Skeletal muscle satellite cell (primary cell): Measurements from ENCODE around the gene SLC13A4.
A peak's percentile ranks its signal among the peaks of the same experiment; 100 is the strongest.

Source experiments
- H3K27me3 ChIP-seq: 2 replicates; pipeline ENCODE4 v1.7.0; 2013; ENCODE audit warnings: low read length; ENCODE audit not compliant: control insufficient read depth, insufficient read depth
- H3K36me3 ChIP-seq: 2 replicates; pipeline ENCODE4 v1.7.0; 2013; ENCODE audit warnings: mild to moderate bottlenecking, control low read depth, low read length; ENCODE audit not compliant: insufficient read depth
- H3K4me1 ChIP-seq: 2 replicates; pipeline ENCODE4 v1.7.0; 2013; ENCODE audit warnings: low read length; ENCODE audit not compliant: control insufficient read depth, insufficient read depth
- H3K4me2 ChIP-seq: 2 replicates; pipeline ENCODE4 v1.7.0; 2013; ENCODE audit warnings: mild to moderate bottlenecking, low read length
- H3K4me3 ChIP-seq: 2 replicates; pipeline ENCODE4 v1.7.0; 2013; ENCODE audit warnings: low read length
- H3K9ac ChIP-seq: 2 replicates; pipeline ENCODE4 v1.7.0; 2013; ENCODE audit warnings: mild to moderate bottlenecking, low read depth, low read length, moderate library complexity
- H3K9me3 ChIP-seq: replicated peaks from 2 replicates; pipeline ENCODE4 v1.7.0; 2013; ENCODE audit warnings: mild to moderate bottlenecking, control low read depth, low read length

The SLC13A4 gene

DNA sequence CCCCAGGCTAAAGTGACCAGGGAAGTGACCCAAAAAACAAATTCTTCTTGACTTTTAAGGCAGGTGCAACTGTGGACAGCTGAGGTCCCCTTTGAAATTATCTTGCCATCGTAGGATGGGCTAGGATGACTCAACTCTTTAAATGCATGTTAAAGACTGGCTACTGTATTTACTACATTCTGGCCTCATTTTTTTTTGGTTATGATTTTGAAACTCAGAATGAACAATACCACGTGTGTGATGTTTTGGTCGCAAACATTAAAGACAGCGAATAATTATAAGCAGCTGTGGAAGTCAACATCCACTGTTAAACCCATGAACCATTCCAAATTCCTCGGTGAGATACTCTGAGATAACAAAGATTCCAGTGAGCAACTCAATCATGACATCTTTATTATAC is 1.2 kb upstream of the SLC13A4 start:
- Histone ChIP-seq H3K4me2 (no peak overlapping the region), H3K9ac (no peak overlapping the region), H3K4me1 (no peaks in the 10 kb centered on the region), H3K36me3 (peaks cover 13% of the 10 kb centered on the region), H3K9me3 (no peaks in the 10 kb centered on the region), H3K4me3 (no peak overlapping the region), H3K27me3 (no peaks in the 10 kb centered on the region)

DNA sequence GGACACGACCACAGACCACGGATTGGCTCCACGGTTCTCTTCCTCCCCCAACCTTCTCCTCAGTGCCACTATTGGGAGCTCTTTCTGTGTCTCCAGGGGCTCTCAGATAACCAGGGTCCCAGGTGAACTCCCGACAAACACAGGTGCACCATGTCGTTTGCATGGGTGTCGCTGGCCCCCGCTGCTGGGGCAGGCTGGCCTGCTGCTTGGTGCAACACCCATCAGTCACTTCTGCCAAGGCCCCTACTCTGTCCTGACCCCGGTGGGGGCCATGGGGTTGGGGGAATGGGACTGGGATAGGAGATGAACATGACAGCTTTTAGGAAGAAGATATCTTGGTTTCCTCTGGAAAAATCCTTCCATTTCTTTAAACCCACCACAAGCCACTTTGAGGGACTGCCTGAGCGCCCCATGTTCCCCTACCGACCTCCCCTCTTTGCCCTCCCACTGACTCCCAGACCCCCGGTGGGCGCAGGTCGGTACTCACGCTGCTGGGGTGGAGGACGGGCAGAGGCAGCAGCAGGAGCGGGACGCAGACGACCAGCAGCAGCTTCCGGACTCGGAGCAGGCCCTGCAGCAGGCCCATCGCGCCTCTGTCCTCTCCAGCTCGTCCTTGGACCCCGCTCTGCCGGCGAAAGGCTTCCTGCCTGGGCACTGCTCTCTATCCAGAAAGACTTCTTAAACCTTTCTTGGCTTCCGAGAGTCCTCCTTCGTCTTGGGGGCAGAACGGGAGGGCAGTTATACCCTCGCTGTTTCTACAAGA is 894 bp downstream of the SLC13A4 start:
- H3K4me2 ChIP-seq: no peak overlapping the region
- no peaks in the 10 kb centered on the region for H3K36me3 ChIP-seq
- no peaks in the 10 kb centered on the region for H3K27me3 ChIP-seq
- H3K4me1 ChIP-seq: no peaks in the 10 kb centered on the region
- no peak overlapping the region for H3K4me3 ChIP-seq
- H3K9ac ChIP-seq: no peak overlapping the region
- H3K9me3 ChIP-seq: no peaks in the 10 kb centered on the region

DNA sequence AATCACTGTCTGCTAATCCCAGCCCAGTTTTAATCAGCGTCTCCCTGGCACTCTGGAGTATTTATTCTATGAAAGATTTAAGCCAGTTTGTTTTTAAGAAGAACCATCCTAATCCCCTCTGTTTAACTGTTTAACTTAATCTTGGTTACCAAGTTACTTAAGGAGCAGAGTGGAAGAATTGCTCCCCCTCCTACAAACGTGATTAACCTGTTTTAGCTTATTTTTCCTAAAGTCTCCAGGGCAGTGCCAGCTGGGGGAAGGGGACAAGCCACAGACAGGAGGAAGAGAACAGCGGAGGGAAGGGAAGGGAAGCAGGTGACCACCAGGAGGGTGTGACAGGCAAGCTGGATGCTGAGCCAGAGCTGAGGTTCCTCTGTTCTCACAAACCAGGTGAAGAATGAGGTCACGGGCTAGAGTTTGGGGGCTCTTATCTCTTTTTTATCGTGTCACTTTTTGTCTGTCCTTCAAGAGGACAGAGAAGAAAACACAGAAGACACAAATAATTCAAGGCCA is 1.7 kb downstream of the SLC13A4 start:
- Histone ChIP-seq H3K9ac (no peak overlapping the region), H3K4me1 (no peaks in the 10 kb centered on the region), H3K9me3 (no peaks in the 10 kb centered on the region), H3K4me2 (no peak overlapping the region), H3K36me3 (no peaks in the 10 kb centered on the region), H3K27me3 (no peaks in the 10 kb centered on the region), H3K4me3 (no peak overlapping the region)

DNA sequence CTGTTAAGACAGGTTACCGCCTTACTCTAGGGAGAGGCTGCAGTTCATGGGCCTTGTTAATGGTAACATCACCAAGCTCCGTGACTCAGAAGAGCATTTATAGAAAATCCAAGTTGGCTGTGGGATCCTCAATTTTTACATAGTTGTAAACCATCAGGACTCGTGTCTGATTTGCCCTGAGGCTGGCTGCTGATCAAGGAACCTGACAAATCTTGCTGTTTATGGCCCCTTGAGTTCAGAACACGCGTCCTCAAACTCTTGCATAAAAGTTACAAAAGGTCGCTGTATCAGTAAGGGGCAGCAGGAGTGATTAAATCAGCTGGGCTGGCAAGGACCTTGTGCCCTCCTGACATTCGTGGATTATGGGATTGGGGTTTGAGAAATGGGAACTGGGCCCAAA is 4.6 kb downstream of the SLC13A4 start:
- H3K9ac ChIP-seq: no peak overlapping the region
- H3K4me3 ChIP-seq: no peak overlapping the region
- no peaks in the 10 kb centered on the region for H3K36me3 ChIP-seq
- H3K27me3 ChIP-seq: no peaks in the 10 kb centered on the region
- H3K4me1 ChIP-seq: no peaks in the 10 kb centered on the region
- no peak overlapping the region for H3K4me2 ChIP-seq
- H3K9me3 ChIP-seq: no peaks in the 10 kb centered on the region

DNA sequence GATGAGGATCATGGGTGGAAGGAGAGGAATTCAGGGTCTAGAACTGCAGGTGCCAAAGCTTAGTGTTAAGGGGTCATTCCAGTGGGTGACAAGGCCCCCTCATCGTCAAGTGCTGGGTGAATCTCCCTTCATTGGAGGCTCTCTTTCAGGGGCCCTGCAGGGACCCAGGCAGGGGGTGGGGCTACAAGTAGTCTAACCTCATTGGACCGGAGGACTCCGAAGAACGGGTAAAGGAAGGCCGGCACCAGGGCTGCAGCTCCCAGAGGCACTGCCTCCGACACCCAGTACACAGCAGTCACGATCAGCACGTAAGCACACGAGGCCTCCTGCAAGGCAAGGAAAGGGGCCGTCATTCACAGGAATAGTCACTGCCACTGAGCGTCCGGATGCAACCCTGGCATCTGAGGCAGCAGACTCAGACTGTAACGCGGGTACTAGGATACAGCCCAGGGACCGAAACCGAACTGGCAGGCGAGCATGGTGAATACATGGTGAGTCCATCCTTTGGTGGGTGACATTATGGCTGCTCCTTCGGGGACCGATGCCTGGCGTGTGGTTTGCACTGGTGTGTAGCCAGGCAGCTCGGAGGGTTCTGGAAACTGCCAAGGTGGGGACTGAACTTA is 6.7 kb downstream of the SLC13A4 start:
- Histone ChIP-seq H3K27me3 (no peaks in the 10 kb centered on the region), H3K4me2 (no peak overlapping the region), H3K4me3 (no peak overlapping the region), H3K36me3 (no peaks in the 10 kb centered on the region), H3K9ac (no peak overlapping the region), H3K4me1 (peaks cover 8% of the 10 kb centered on the region), H3K9me3 (no peaks in the 10 kb centered on the region)

DNA sequence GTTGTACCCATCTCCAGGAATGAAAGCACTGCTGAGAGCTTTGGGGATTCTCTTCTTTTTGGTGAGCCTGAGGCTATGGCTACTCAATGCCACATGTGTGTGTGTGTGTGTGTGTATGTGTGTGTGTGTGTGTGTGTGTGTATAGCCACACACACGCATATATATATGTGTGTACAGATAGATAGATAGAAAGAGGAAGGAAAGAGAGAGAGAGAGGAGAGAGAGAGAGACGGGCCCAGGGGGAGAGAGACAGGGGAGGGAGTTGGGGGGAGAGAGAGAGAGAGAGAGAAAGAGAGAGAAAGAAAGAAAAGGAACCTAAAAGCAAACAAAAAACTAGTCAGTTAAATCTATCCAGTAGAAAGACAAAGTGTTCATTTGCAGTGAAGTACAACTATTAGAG is 8.3 kb downstream of the SLC13A4 start:
- Histone ChIP-seq H3K27me3 (no peaks in the 10 kb centered on the region), H3K9ac (no peak overlapping the region), H3K36me3 (no peaks in the 10 kb centered on the region), H3K4me3 (no peak overlapping the region), H3K4me1 (peaks cover 21% of the 10 kb centered on the region), H3K4me2 (no peak overlapping the region), H3K9me3 (no peaks in the 10 kb centered on the region)

DNA sequence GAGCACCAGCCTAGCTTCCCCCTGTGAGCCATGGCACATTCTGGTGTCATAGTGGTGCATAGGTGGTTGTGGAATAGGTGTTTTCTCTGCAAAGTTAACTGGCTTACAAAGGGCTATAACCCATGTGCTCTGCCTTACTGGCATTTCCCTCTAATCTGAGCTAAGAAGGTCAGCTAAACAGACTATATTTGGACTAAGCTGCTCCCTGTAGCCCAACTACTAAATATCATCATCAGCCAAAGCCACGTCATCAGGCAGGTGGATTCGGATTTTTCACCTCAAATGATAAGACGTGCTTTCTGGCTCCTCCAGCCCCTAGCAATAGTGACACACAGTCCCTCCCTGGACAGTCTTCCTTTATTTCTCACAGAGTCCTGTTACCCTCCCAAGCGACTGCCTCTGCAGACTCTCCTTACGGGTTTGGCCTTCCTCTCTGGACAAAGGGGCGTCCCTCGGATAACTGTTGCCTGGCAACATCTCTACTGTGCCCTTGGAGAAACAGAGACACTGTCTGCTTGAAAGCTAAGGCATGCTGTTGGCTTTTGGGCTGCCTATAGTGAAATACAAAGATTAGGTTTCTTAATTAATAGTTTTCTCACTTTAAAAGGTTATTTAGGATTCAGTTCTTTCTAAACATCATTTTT is 9.1 kb downstream of the SLC13A4 start:
- Histone ChIP-seq H3K9ac (no peak overlapping the region), H3K36me3 (no peaks in the 10 kb centered on the region)

DNA sequence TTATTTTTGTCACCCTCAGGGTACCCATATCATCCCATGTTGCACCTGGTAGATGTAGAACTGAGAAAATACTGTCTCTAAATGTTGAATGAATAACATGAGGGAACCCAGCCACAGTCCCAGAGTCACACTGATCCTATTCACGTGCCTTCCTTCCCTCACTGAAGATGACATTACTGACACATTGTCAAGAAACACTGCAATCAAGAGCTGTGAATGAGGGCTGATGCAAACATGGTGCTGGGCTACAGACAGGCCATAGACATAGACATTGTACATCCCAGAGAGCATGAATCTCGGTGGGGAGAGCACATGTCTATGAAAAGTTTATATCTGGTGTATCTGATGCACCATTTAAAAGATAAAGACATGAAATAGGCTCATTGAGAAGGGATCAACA is 9.8 kb downstream of the SLC13A4 start:
- Histone ChIP-seq H3K9me3 (no peaks in the 10 kb centered on the region), H3K4me2 (no peak overlapping the region), H3K27me3 (no peaks in the 10 kb centered on the region), H3K9ac (no peak overlapping the region), H3K4me3 (no peak overlapping the region), H3K36me3 (no peaks in the 10 kb centered on the region), H3K4me1 (peaks cover 31% of the 10 kb centered on the region)

More for the DNA sequence above, 9.1 kb downstream of the SLC13A4 start:
- H3K9me3 ChIP-seq: no peaks in the 10 kb centered on the region
- peaks cover 28% of the 10 kb centered on the region for H3K4me1 ChIP-seq
- no peaks in the 10 kb centered on the region for H3K27me3 ChIP-seq
- no peak overlapping the region for H3K4me2 ChIP-seq
- H3K4me3 ChIP-seq: no peak overlapping the region

DNA sequence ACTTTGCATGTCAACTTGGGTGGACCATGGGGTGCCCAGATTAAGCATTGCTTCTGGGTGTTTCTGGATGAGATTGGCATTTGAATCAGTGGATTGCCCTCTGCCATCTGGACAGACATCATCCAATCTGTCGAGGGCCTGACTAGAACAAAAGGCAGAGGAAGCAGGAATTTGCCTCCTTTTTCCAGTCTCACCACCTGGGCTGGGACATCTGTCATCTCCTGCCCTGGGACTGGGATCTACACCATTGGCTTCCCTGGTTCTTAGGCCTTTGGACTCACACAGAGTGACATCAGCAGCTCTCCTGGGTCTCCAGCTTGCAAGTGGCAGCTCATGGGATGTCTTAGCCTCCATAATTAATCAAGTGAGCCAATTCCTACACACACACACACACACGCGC is 10.3 kb downstream of the SLC13A4 start:
- H3K27me3 ChIP-seq: no peaks in the 10 kb centered on the region

DNA sequence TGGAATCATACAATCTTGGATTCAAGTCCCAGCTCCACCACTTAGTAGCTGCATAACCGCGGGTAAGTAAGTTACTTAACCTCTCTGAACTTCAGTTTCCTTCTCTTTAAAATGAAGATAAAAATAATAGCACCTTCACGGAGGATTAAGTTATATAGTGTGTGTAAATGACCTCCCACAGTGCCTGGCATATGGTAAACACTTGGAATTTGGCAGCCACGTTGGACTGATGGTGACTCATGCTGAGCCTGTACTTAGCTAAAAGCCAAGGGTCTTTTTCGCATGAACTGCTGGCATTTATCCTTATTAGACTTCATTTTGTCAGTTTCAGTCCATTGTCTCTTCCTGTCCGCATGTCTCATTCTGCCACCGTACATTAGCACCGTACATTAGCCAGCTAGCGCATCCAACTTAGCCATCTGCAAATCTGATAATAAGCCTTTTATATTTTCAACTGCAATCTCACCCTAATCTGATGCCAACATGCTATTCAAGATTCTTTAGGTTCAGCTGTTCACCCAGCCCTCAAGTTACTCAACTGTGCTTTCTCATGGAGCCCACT is 11.2 kb downstream of the SLC13A4 start:
- H3K4me1 ChIP-seq: peaks cover 31% of the 10 kb centered on the region
- no peak overlapping the region for H3K9ac ChIP-seq
- no peaks in the 10 kb centered on the region for H3K9me3 ChIP-seq

More for the DNA sequence above, 10.3 kb downstream of the SLC13A4 start:
- Histone ChIP-seq H3K4me2 (no peak overlapping the region), H3K4me3 (no peak overlapping the region), H3K9me3 (no peaks in the 10 kb centered on the region), H3K9ac (no peak overlapping the region), H3K36me3 (no peaks in the 10 kb centered on the region), H3K4me1 (peaks cover 31% of the 10 kb centered on the region)

DNA sequence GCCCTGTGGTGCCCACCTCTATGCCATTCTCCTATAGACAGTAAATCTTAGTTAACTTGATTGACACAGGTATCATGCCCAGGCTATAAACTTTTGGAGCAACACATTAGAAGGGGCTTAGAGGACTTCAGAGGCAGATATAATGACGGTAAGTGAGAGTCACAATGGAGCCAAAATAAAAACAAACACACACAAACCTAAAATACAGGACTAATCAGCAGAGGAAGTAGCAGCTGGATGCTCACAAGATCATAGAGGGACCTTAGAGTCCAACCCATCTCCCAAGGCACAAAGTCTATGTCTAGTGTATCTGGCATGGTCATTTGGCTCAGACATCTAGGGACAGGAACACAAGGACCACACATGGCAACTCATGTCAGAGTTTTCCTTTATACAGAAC is 12.3 kb downstream of the SLC13A4 start:
- H3K36me3 ChIP-seq: no peaks in the 10 kb centered on the region
- peaks cover 31% of the 10 kb centered on the region for H3K4me1 ChIP-seq

More for the DNA sequence above, 11.2 kb downstream of the SLC13A4 start:
- Histone ChIP-seq H3K4me2 (peak overlapping the region; percentile 42), H3K4me3 (peak overlapping the region; percentile 1), H3K27me3 (no peaks in the 10 kb centered on the region), H3K36me3 (no peaks in the 10 kb centered on the region)

More for the DNA sequence above, 12.3 kb downstream of the SLC13A4 start:
- Histone ChIP-seq H3K9me3 (no peaks in the 10 kb centered on the region), H3K27me3 (no peaks in the 10 kb centered on the region), H3K9ac (no peak overlapping the region), H3K4me3 (no peak overlapping the region), H3K4me2 (no peak overlapping the region)
